Activated T-cell treated with anti-CD3 and anti-CD28 coated beads for 48 hours (primary cell): ENCODE measurements around the gene INHBC.
"Not testable (repeated sequence)": the region's sequence is repeated elsewhere in the genome, so short reads cannot be mapped to it uniquely, and the experiment has no call there.

Experiments
- DNase-seq: peaks from one replicate; pipeline ENCODE4 v3.0.0-alpha.2; 2020; ENCODE audit warnings: low read depth

Gene INHBC

GRCh38 chr12:57434517-57435223 lies at the start of gene INHBC:
Gene INHBC, plus strand, starts transcription at chr12:57434784. Its CDS starts 103 bp downstream, at chr12:57434887.
- no peak for DNase-seq

DNA sequence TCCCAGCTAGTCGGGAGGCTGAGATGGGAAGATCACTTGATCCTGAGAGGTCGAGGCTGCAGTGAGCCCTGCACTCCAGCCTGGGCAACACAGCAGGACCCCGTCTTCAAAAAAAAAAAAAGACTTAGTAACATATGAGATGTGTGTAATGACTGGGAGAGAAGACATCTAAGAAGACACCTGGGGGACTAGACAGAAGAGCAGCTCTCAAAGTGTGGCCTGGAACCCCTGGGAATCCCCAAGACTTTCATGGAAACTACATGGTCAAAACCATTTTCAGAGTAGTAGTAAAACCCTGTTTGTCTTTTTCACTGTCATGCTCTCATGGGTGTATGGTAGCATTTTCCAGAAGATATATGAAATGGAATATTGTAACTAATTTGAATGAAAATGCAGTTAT lies 49.0 kb upstream of the INHBC start:
- no peak for DNase-seq

- no peak for DNase-seq
These were observed 48.3 kb upstream of the INHBC start for GRCh38 chr12:57386187-57386720.

- no peak for DNase-seq
These were observed 46.2 kb upstream of the INHBC start for GRCh38 chr12:57388425-57388824.

DNA sequence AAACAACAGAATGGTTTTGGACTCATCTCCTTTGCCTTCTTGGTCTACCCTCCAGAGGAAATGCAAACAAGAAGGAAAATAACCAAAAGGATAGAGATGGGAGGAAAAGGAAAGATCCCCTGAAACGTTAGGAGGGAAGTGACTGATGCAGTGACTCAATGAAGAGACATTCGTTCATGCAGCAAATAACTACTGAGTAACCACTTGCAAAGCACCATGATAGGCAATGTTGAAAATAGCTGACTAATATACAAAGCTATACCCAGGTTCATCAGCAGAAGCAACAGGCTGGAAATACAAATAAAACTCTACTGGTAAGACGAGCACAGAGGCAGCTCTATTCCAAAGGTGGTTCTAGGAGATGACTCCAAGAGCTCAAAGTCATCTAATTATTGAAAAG lies 45.6 kb upstream of the INHBC start:
- DNase-seq: no peak

DNA sequence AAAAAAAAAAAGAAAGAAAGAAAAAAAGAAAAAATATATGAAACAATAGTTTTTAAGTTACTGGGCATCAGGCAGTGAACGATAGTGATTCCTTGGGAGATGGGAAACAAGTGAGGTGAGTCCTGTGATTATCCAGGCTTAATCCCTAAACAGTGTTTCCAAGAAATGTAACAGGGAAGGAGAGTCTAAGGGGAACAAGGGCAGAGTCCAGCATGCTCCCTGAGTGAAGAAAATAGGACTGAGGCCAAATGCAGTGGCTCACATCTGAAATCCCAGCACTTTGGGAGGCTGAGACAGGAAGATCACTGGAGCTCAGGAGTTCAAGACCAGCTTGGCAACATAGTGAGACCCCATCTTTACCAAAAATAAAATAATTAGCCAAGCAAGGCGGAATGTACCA lies 44.4 kb upstream of the INHBC start:
- no peak for DNase-seq

- DNase-seq: no peak
These were observed 39.5 kb upstream of the INHBC start for GRCh38 chr12:57395121-57395520.

GRCh38 chr12:57397441-57397840 lies 37.1 kb upstream of the INHBC start:
- no peak for DNase-seq

- DNase-seq: not testable (repeated sequence)
These were observed 34.7 kb upstream of the INHBC start for GRCh38 chr12:57399718-57400463.

DNA sequence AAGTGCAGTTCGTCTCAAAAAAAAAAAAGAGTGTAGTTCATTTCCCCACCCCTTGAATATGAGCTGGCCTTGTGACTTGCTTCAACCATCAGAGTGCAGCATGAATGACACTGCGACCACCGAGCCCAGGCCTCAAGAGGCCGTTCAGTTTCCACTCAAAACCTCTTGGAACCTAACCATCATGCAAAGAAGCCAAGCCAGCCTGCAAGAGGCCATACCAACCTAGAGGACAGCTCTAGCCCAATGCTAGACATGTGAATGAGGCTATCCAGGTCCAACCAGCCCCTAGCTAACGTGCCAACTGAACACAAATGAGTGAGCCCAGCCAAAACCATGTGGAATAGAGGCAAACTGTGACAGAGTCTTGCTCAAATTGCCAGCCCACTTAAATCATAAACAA lies 33.4 kb upstream of the INHBC start:
- no peak for DNase-seq

GRCh38 chr12:57402156-57402555 lies 32.4 kb upstream of the INHBC start:
- not testable (repeated sequence) for DNase-seq

DNA sequence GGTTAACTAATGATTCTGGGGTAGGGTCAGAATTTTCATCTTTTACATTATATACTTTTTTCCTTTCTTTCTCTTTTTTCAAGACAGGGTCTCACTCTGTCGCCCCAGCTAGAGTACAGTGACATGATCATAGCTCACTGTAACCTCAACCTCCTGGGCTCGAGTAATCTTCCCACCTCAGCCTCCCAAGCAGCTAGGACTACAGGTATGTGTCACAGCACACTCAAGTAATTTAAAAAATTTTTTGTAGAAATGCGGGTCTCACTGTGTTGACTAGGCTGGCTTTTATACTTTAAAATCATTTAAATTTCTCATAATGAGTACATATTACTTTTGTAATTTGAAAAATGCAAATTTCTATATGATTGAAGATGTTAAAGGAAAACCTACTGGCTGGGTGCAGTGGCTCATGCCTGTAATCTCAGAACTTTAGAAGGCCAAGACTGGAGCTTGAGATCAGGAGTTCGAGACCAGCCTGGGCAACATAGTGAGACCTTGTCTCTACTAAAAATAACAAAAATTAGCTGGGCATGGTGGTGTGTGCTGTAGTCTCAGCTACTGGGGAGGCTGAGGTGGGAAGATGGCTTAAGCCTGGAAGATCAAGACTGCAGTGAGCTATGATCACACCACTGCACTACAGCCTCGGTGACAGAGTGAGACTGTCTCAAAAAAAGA lies 29.5 kb upstream of the INHBC start:
- no peak for DNase-seq

GRCh38 chr12:57410534-57410933 lies 24.1 kb upstream of the INHBC start:
- DNase-seq: no peak

DNA sequence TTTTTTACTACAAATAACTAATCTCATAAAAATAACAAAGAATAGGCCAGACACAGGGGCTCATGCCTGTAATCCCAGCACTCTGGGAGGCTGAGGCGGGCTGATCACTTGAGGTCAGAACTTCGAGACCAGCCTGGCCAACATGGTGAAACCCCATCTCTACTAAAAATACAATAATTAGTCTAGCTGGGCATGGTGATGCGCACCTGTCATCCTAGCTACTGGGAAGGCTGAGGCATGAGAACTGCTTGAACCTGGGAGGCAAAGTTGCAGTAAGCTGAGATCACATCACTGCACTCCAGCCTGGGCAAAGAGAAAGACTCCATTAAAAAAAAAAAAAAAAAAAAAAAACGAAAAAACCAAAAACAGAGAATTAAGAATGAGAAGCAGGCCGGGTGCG lies 20.4 kb upstream of the INHBC start:
- not testable (repeated sequence) for DNase-seq

- DNase-seq: no peak
These were observed 19.5 kb upstream of the INHBC start for GRCh38 chr12:57415088-57415487.

DNA sequence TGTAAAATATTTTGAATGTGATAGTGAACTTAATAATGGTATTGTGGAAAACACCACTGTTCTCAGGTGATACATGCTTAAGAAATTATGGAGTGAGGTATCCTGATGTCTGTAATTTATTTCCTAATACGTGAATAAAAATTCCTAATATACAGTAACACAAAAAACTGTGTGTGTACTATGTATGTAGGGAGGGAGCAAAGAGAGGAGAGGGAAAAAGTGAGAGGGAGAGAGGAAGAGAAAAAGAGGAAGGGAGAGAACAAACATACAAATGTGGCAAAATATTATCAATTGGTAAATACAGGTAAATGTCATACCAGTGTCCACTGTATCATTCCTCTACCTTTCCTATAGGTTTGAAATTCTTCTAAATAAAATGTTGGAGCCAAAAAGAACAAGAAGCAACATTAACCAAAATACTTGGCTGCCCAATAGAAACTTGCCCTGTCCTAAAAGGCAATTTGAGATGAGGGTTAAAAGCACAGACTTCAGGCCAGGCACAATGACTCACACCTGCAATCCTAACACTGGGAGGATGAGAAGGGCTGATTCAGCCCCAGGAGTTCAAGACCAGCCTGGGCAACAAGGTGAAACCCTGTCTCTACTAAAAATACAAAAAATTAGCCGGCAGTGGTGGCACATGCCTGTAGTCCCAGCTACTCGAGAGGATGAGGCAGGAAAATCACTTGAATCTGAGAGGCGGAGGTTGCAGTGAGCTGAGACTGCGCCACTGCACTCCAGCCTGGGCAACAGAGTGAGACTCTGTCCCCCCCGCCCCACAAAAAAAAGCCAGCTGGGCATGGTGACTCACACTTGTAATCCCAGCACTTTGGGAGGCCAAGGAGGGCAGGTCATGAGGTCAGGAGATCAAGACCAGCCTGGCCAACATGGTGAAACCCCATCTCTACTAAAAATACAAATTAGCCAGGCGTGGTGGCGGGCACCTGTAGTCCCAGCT lies 18.3 kb upstream of the INHBC start:
- no peak for DNase-seq

DNA sequence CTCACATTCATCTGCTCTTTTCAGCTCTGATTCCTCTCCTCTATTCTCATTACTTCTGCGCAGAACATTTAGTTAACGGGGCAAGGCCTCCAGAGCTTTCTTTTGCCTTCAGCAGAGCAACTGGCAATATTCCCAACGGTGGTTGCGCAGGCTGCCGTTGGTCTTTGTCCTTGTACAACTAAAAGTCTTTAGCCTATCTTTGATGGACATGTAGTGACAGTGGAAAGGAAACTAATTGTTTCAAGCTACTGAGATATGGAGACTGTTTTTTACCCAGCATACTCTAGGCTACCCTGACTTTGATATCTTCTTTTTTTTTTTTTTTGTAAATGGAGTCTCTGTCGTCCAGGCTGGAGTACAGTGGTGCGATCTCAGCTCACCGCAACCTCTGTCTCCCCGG lies 16.3 kb upstream of the INHBC start:
- DNase-seq: no peak

- DNase-seq: no peak
These were observed 15.1 kb upstream of the INHBC start for GRCh38 chr12:57419495-57419894.

DNA sequence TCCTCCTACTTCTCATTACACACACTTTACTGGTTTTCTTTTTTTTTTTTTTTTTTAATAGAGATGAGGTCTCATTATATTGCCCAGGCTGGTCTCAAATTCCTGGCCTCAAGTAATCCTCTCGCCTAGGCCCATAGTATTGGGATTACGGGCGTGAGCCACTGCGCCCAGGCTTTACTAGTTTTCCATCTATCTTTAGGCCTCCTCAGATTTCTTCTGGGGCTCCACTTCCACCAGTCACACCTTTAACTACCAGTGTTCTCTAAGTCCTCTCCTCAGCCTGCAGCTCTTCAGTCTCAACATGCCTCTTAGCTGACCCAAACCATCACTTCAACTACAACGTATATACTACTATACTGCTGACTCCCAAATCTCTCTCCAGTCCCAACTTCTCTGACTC lies 14.1 kb upstream of the INHBC start:
- DNase-seq: no peak

GRCh38 chr12:57426948-57427347 lies 7.6 kb upstream of the INHBC start:
- DNase-seq: not testable (repeated sequence)

GRCh38 chr12:57428965-57429364 lies 5.6 kb upstream of the INHBC start:
- no peak for DNase-seq
